ENCODE data around the gene C1QTNF3.

C1QTNF3 gene

GRCh38 chr5:33984671-33985124, 58.3 kb downstream of the C1QTNF3 start, which contains the start of gene SLC45A2:
Gene SLC45A2 (minus strand): TSS chr5:33984693. CDS start chr5:33984583, 110 bp downstream.
- DNase-seq (ENCODE audit: low spot score), result no peak
- no peak for TF ChIP-seq CTCF (IDR thresholded peaks at IDR 0.05; ENCODE audit: borderline replicate concordance, control extremely low read depth, extremely low read depth, insufficient read depth, missing control alignments)
- in situ Hi-C loops (cut with MboI; ENCODE audit: low sequenced_read_pairs, unreplicated experiment), result no loop called here

DNA sequence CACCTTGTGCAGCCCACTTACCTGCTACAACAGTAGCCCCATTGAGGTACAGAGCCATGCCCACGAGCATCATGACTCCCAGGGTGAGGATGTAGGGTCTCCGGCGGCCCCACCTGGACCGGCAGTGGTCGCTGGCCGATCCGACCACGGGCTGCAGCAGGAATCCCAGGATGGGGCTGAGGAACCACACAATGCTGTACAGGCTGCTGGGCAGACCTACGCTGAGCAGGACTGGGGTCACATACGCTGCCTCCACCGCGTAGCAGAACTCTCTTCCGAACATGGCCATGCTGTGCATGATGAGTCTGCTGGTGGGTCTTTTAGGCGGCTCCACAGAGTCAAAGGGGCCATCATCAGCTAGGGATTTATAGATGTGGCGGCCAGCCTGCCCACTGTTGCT, 58.8 kb downstream of the C1QTNF3 start:
- in situ Hi-C loops (cut with MboI; ENCODE audit: low sequenced_read_pairs, unreplicated experiment), result no loop called here
- no peak for TF ChIP-seq CTCF (IDR thresholded peaks at IDR 0.05; ENCODE audit: borderline replicate concordance, control extremely low read depth, extremely low read depth, insufficient read depth, missing control alignments)
- DNase-seq (ENCODE audit: low spot score), result no peak

- in situ Hi-C loops (cut with MboI; ENCODE audit: low sequenced_read_pairs, unreplicated experiment), result no loop called here
- DNase-seq (ENCODE audit: low spot score), result no peak
- no peak for TF ChIP-seq CTCF (IDR thresholded peaks at IDR 0.05; ENCODE audit: borderline replicate concordance, control extremely low read depth, extremely low read depth, insufficient read depth, missing control alignments)
Observed at GRCh38 chr5:33981408-33982162, 61.4 kb downstream of the C1QTNF3 start.

DNA sequence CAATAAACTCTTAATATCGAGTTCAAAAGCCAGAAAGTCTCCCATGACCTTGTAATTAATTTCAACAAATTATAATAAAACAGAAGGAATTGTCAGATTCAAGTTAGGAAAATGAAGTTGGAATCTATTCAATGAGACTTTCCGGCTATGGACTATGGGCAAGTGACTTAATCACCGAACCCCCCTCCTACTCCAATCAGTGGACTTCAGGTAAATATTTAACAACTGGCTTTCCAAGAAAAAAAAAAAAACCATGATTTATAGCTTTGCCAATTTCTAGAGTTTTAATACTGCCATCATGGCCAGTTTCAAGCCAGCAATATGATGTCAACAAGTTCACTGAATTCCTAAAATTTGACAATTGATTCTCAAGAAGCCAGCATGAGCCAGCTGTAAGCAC, 63.0 kb downstream of the C1QTNF3 start:
- TF ChIP-seq CTCF (IDR thresholded peaks at IDR 0.05; ENCODE audit: borderline replicate concordance, control extremely low read depth, extremely low read depth, insufficient read depth, missing control alignments), result no peak
- in situ Hi-C loops (cut with MboI; ENCODE audit: low sequenced_read_pairs, unreplicated experiment), result no loop called here
- no peak for DNase-seq (ENCODE audit: low spot score)

DNA sequence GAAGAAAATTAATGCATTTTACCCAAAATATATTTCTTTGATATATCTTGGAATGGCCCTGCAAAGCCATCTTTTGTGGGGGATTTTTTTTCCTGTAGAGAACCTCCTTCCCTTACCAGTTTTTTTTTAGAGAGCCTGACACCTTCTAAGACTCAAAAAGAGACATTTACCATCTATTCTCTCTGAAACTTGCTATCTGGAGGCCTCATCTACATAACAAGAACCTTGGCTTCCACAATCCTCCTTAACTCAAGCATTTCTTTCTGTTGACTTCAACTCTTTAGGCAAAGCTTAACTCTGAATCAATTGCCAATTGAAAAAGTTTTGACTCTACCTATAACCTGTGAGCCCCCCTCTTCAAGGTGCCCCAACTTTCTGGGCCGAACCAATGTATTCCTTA, 64.7 kb downstream of the C1QTNF3 start:
- in situ Hi-C loops (cut with MboI; ENCODE audit: low sequenced_read_pairs, unreplicated experiment), result no loop called here
- no peak for TF ChIP-seq CTCF (IDR thresholded peaks at IDR 0.05; ENCODE audit: borderline replicate concordance, control extremely low read depth, extremely low read depth, insufficient read depth, missing control alignments)
- DNase-seq (ENCODE audit: low spot score), result no peak

DNA sequence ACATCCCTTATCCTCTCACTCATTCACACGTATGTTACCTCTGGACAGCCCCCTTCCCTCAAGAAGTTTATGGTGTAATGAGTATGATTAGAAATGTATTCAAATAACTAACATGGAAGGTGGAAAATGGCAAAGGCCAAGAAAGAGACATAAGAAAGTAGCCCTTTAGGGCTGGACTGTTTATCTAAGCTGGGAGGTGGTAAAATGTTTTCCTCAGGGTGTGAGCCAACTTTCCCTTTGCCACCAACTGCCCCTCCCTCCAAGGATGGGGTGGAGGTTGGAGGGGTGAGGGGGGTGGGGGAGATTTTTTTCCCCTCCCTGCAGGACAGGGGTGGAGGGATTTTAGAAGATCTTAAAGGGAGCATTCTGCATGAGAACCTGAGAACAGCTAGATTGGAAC, 66.7 kb downstream of the C1QTNF3 start:
- no peak for DNase-seq (ENCODE audit: low spot score)
- TF ChIP-seq CTCF (IDR thresholded peaks at IDR 0.05; ENCODE audit: borderline replicate concordance, control extremely low read depth, extremely low read depth, insufficient read depth, missing control alignments), result no peak
- in situ Hi-C loops (cut with MboI; ENCODE audit: low sequenced_read_pairs, unreplicated experiment), result no loop called here

All from GM13976 (cell line).